Renal cortex interstitium (tissue), 11 donors: Measurements from ENCODE around the gene ZFYVE9. TPM values are rescaled to one million over a fixed set of nuclear protein-coding genes. Genes with fewer than 3 reads are reported as not detected.
"Not testable (repeated sequence)": the region's sequence is repeated elsewhere in the genome, so short reads cannot be mapped to it uniquely, and the experiment has no call there.

Source experiments
- DNase-seq, 11 donors: peaks; one replicate each; pipeline ENCODE4 v3.0.0-alpha.2; 2013; ENCODE audit warnings: low read depth in 9 of 11, low spot score in 4 of 11; ENCODE audit errors: extremely low read depth in 1 of 11
- polyA plus RNA-seq, 3 donors: library from polyadenylated mRNA; unstranded; fragments of 120-200 nt; gene quantifications; one replicate each; pipeline ENCODE4 v1.2.1, GENCODE V29; 2013; ENCODE audit not compliant: insufficient read length in 3 of 3

ZFYVE9 gene
- polyA plus RNA-seq, 3 donors: 32.3 to 36.2 (median 34.6) TPM

- DNase-seq: not testable (repeated sequence)
Observed at GRCh38 chr1:52182328-52182727, 40.4 kb downstream of the ZFYVE9 start.

DNA sequence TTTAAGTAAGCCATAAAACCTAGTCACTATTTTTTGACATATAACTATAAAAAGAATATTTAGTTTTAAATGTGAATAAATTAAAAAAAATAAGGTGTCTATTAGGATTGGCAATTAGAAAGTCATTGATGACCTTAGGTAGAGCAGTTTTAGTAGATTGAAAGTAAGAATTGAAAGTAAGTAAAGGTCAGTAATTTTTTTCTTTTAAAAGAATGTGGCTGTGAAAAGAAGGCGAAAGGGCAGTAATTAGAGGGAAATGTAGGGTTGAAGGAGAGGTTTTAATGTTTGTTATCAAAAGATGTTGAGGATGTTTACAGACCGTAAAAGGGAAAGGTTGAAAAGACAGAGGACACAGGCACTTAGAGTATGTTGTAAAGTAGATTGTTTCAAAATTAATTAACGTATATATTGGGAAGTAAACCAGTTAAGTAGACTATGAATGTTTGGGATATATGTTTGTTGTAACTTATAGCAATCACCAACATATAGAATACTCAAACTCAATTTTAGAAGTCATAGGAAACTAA, 41.0 kb downstream of the ZFYVE9 start:
- no peak for DNase-seq

DNA sequence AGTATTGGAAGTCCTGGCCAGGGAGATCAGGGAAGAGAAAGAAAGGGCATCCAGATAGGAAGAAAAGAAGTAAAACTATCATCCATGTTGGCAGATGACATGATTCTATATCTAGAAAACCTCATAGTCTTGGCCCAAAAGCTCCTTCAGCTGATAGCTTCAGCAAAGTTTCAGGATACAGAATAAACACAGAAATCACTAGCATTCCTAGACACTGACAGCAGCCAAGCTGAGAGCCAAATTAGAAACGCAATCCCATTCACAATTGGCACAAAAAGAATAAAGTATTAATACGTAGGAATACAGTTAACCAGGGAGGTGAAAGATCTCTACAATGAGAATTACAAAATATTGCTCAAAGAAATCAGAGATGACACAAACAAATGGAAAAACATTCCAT, 44.6 kb downstream of the ZFYVE9 start:
- DNase-seq: no peak

DNA sequence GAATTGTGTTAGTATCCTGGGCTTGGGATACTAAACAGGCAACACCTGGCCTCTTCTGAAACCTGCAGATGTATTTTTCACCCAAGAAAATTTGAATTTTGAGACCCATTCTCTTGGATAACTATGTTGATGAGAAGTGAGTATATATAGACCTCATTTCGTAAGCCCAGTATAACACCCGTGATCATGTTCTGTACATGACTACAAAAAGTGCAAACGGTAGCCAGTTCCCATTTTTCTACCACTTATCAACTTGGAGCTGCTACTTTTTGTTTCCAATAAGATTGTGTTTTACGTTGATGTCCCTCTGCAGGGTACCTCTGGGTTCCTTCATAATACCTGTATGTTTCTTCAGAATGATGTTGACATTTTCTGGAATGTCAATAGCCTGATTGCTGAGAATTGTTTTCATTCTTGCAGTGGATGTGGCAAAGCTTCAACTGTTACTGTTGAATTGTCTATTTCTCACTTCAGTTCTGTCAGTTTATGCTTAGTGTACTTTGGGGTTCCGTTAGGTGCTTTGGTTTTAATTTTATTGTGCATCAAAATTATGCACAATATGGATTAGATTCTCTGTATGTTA, 48.1 kb downstream of the ZFYVE9 start:
- no peak for DNase-seq

GRCh38 chr1:52190500-52191252, 48.8 kb downstream of the ZFYVE9 start:
- DNase-seq: no peak

DNA sequence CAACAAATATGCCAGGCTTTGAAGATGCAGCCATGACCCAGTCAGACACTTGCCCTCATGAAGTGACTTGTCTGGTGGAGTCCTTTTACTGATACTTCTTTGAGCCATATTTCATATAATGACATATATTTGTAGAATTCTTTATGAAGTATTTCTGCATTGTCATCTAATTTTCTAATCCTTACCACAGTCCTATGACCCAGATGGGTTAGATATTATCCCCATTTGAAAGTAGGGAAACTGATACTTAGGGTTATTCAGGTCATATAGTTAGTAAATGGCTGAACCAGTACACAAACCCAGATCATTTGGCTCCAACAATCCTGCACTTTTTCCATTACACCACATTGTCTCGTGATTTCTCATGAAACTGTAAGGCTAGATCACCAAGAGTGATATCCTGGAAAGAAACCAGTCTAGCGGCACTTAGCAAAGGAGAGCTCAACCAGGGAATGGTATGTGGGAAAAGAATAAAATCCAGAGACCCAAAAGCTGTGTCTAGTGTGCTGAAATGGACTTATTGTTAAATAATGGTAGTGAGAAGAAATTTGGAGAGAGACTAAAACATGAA, 49.6 kb downstream of the ZFYVE9 start:
- no peak for DNase-seq

GRCh38 chr1:52192024-52192423, 50.1 kb downstream of the ZFYVE9 start:
- no peak for DNase-seq

DNA sequence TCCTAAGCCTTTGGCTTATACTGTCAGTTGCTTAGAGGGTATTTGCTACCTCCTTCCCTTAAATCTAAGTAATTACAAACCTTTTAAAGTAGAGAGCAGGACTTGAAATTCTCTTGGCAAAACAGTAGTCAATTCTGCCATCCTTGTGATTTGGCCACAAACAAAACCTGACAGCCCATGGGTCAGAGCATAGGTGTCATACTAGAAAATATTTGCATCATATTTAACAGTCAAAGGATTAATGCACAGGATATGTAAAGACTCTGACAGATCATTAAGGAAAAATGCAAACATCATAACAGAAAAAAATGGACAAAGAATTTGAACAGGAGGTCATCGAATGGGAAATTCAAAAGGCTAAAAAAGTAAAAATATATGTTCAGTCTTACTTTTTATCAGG, 50.5 kb downstream of the ZFYVE9 start:
- no peak for DNase-seq

DNA sequence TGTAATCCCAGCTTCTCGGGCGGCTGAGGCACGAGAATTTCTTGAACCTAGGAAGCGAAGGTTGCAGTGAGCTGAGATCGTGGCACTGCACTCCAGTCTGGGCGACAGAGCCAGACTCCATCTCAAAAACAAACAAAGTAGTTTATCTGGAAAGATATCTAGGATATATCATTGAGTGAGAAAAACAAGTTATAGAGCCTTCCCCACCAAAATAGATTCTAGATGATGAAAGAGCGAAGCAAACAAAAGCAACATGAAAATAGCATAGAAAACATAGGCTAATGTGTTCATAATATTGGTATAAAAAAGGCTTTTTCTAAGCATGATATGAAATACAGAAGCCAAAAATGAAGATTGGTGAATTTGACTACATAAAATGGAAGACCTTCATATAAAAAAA, 52.1 kb downstream of the ZFYVE9 start:
- DNase-seq: no peak

DNA sequence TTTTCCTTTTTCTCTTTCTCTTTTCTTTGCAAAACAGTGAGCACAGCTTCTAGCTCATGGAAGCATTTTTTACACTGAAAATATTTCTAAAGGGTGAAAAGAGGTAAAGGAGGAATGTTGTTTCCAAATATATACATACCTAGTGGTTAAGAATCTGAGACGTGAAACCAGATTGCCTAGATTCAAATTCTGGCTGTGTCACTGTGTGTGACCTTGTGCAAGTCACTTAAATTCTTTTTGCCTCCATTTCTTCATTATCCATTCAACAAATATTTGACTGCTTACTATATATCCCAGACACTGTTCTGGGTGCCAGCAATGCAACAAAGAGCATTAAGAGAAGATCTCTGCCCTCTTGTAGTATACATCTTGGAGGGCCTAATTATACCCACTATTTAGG, 53.3 kb downstream of the ZFYVE9 start:
- DNase-seq: no peak

GRCh38 chr1:52203935-52204625, 62.2 kb downstream of the ZFYVE9 start:
- DNase-seq: no peak

DNA sequence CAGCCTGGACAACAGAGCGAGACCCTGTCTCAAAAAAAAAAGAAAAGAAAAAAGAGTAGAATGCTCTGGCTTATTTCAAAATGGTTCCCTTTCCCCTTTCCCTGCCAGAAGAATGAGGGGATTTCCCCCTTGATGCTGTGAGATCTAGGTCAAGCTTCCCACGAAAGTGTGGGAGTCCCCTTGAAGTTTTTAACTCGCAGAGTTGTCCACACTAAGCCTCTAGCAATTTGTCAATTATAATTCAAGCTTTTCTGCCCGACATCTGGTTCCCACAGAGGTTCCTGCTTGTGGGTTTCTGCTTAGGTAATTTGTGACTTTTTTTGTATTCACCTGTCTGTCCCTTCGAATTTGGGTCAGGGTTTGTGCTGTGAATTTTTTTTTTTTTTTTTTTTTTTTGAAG, 62.8 kb downstream of the ZFYVE9 start:
- DNase-seq: no peak

DNA sequence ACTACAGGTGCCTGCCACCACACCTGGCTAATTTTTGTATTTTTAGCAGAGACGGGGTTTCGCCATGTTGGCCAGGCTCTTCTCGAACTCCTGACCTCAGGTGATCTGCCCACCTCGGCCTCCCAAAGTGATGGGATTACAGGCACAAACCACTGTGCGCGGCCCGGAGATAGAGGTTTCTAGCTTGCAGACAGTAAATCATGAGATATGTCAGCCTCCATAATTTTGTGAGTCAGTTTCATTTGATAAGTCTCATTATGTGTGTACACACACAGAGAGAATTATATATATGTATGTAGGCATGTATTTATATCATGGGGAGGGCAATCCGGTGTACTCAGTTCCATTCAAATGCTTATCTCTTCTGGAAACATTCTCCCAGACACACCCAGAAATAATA, 64.8 kb downstream of the ZFYVE9 start:
- DNase-seq: not testable (repeated sequence)

GRCh38 chr1:52209429-52209828, 67.5 kb downstream of the ZFYVE9 start:
- no peak for DNase-seq

DNA sequence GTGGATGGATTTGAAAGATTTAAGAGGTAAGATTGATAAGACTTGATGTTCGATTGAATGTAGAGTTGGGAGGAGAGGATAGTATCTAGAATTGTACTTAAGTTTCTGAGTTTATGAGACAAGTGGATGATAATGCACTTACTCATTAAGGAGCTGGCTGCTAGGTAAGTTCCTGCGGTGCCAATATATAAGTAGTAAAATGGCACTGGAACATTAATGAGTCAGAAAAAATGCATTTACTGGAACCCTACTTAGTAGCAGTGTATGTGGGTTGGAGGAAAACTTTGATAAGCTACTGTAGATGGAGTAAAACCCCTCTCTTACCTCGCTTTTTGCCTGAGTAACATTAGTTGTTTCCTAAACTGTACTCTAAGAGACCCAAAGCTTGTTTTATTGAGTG, 68.2 kb downstream of the ZFYVE9 start:
- no peak for DNase-seq

DNA sequence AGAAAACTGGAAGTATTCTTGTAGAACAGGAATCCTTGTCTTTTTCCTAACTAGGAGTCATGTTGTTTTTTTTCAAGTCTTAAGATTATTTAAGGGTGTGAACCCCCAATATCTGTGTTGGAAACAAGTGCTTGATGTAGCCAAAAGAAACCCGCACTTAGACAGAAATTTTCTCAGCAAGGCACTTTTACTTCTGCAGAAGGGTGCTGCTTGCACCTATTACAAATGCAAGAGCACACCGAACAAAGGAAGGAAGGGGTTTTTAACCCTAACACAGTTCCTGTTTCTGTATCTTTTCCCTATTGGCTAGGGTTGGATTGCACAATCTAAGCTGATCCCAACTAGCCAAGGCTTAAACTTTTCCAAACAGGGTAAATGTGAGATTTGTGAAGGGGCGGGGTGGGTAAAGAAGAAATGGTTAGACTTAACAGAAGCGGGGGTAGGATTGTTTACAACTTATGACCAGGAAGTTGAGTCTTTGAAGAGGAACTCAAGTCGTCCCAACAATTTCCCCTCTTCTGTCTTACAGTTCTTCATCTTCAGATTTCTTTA, 75.1 kb downstream of the ZFYVE9 start:
- DNase-seq: no peak

DNA sequence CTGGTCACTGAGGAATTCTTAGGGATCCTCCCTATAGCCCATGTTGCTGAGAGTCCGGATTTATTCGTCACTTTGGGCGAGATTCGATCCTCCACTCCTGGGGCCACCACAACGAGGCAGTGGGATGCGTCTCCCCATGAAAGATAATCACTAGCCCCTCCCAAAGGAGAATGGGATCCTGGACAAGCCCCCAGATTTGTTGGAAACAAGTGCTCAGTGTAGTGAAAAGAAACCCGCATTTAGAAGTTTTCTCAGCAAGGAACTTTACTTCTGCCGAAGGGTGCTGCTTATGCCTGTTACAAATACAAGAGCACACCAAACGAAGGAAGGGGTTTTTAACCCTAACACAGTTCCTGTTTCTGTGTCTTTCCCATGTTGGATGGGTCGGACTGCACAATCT, 83.3 kb downstream of the ZFYVE9 start:
- no peak for DNase-seq

DNA sequence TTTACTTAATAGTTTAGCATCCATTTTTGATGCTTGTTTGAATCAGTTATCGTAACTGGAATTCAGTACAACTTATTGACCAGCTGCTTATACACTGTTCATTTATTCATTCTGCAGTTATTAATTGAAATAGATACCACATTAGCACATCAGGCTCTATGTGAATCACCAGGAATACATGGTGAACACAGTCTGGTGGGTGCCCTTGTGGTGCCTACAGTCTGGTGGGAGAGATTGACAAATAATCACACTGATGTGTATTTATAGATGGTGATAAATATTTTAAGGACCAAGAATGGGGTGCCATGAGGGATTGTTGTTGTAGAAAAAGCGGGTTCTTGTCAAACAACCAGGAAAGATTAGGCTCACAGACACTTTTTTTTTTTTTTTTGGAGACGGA, 87.6 kb downstream of the ZFYVE9 start:
- DNase-seq: no peak

DNA sequence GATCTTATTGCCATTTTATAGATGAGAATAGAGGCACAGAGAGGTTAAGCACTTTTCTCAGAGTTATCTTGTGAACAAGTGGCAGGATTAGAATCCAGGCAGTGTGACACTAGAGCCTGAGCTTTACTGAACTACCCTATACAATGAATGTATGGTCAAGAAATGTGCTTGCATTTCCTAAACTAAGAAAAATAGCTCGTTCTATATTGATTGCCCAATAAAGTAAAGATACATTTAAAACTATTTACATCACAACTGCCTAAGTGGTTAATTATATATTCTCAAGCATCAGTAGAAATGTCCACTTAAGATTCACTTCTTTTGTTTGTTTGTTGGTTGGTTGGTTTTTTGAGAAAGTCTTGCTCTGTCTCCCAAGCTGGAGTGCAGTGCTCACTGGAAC, 91.6 kb downstream of the ZFYVE9 start:
- no peak for DNase-seq

- no peak for DNase-seq
Observed at GRCh38 chr1:52234014-52234413, 92.1 kb downstream of the ZFYVE9 start.
